AG09309 (cell line): Measurements from ENCODE around the gene PHACTR3.

Experiments used
- DNase-seq: peaks from one replicate; pipeline ENCODE4 v3.0.0-alpha.2; 2010; ENCODE audit warnings: low read depth
- H3K4me3 ChIP-seq: 2 replicates; pipeline ENCODE4 v1.5.1; 2011; ENCODE audit warnings: mild to moderate bottlenecking, low read depth, low read length, moderate library complexity; ENCODE audit not compliant: control insufficient read depth
- CTCF ChIP-seq: IDR thresholded peaks from 2 replicates; pipeline ENCODE4 v1.5.1; 2011; ENCODE audit warnings: mild to moderate bottlenecking, low read depth, low read length, inconsistent platforms; ENCODE audit not compliant: insufficient read depth, control insufficient read depth; ENCODE audit errors: missing control alignments

PHACTR3 gene

DNA sequence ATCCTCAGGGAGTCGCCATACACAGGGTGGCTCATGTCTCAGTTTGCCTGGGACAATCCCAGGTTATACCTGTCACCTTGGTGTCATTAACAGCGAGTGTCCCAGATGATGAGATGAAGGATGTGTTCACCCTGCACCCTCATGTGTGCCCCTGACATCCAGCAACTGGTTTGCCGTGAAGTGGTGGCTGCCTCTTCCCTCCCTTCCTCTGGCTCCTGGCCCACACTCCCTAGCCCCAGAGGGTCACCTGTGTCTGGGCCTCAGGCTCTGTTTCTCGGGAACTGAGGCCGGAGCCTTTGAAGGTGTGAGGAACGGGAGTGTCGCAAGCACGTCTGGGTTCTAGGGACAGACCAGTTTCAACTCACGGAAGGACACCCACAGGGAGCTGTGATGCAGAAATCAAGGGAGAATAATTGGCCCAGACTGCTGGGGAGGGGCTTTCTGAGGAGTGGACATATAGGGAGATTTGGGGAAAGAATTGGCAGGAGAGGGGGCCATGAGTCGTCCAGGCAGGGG lies 35.8 kb upstream of the PHACTR3 start:
- no peak for DNase-seq
- TF ChIP-seq CTCF = no peak
- no peak overlapping the region for H3K4me3 ChIP-seq

DNA sequence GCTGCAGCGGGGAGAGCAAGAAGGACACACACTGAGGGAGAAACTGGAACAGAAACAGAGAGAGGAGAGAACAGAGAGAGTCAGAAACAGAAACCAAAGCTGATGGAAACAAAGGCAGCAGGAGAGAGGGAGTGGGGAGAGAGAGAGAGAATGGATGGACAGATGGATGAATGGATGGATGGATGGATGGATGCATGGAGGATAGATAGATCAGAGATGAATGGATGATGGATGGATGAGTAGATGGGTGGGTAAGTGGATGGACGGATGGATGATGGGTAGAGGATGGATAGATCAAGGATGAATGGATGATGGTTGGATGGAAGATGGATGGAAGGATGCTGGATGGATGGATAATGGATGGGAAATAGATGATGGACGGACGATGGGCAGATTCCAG lies 35.0 kb upstream of the PHACTR3 start:
- DNase-seq = no peak
- TF ChIP-seq CTCF = no peak
- no peak overlapping the region for H3K4me3 ChIP-seq

- no peak for TF ChIP-seq CTCF
- DNase-seq = no peak
- H3K4me3 ChIP-seq = no peak overlapping the region
Measured at GRCh38 chr20:59571151-59571550, 33.2 kb upstream of the PHACTR3 start.

DNA sequence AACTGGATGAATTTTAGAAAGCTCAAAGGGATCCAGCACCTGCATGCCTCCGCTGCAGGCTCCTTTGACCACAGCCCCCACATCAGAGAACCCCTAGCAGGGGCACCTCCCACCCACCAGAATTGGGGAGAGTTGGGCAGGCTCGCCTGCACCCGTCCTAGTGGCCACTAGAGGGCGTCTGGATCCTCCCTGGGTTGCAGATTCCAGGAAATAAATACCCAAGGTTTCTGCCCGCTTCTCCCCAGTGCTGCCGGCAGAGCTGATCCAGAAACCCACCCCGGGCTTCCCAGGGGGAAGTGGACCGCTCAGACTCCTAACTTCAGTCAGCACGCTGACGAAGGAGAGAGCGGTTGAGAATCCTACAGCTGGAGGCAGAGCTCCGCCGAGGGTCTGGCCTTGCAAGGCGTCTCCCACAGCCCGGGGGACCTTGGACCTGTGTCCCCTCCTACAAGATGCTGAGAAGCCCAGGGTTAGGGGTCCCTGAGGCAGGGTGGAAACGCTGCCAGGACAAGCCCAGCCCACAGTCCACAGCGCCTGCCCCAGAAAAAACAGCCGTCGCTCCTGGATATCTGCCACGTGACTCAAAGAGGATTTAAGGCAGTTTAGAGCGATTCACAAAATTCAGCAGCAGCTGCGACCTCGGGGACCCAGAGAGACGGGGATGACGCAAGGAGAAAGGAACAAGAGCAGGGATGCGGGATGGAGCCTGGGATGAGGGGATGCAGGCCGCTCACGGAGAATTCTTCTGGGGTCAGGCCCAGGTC lies 32.6 kb upstream of the PHACTR3 start:
- peak; percentile 96 for TF ChIP-seq CTCF
- no peak for DNase-seq
- peak overlapping the region; percentile 57 for H3K4me3 ChIP-seq

- no peak for TF ChIP-seq CTCF
- H3K4me3 ChIP-seq = no peak overlapping the region
- no peak for DNase-seq
Measured at GRCh38 chr20:59572515-59572914, 31.8 kb upstream of the PHACTR3 start.

GRCh38 chr20:59573837-59574236 lies 30.5 kb upstream of the PHACTR3 start:
- H3K4me3 ChIP-seq = no peak overlapping the region
- no peak for DNase-seq
- no peak for TF ChIP-seq CTCF
